Measurements from ENCODE around the gene CBX6.

The CBX6 gene

GRCh38 chr22:38828191-38828590 lies 43.8 kb downstream of the CBX6 start:
- no peak for TF ChIP-seq FOXP2 (optimal IDR thresholded peaks at IDR 0.05; ENCODE audit: borderline replicate concordance, extremely low read depth, extremely low read length, insufficient read depth)
- peak; percentile 23 to 40; a peak in 1 of 4 replicates for TF ChIP-seq REST (IDR thresholded peaks at IDR 0.05; ENCODE audit: insufficient read depth in 1 of 2, low read depth in 2 of 2, low read length in 2 of 2)

GRCh38 chr22:38827510-38827909 lies 44.5 kb downstream of the CBX6 start:
- TF ChIP-seq REST (IDR thresholded peaks at IDR 0.05; ENCODE audit: insufficient read depth in 1 of 2, low read depth in 2 of 2, low read length in 2 of 2) (no peak), FOXP2 (optimal IDR thresholded peaks at IDR 0.05; ENCODE audit: borderline replicate concordance, extremely low read depth, extremely low read length, insufficient read depth) (no peak), TAF1 (IDR thresholded peaks at IDR 0.05; ENCODE audit: borderline replicate concordance, insufficient read depth, low read length) (no peak), SIN3A (IDR thresholded peaks at IDR 0.05; ENCODE audit: borderline replicate concordance, insufficient read depth, low read length) (no peak), POLR2AphosphoS5 (IDR thresholded peaks at IDR 0.05; ENCODE audit: low read depth, low read length) (no peak)

GRCh38 chr22:38826801-38827200 lies 45.2 kb downstream of the CBX6 start:
- TF ChIP-seq POLR2AphosphoS5 (IDR thresholded peaks at IDR 0.05; ENCODE audit: low read depth, low read length), result no peak
- no peak for TF ChIP-seq TAF1 (IDR thresholded peaks at IDR 0.05; ENCODE audit: borderline replicate concordance, insufficient read depth, low read length)
- no peak for TF ChIP-seq REST (IDR thresholded peaks at IDR 0.05; ENCODE audit: insufficient read depth in 1 of 2, low read depth in 2 of 2, low read length in 2 of 2)
- TF ChIP-seq SIN3A (IDR thresholded peaks at IDR 0.05; ENCODE audit: borderline replicate concordance, insufficient read depth, low read length), result no peak
- no peak for TF ChIP-seq FOXP2 (optimal IDR thresholded peaks at IDR 0.05; ENCODE audit: borderline replicate concordance, extremely low read depth, extremely low read length, insufficient read depth)

GRCh38 chr22:38826386-38826785 lies 45.6 kb downstream of the CBX6 start:
- TF ChIP-seq REST (IDR thresholded peaks at IDR 0.05; ENCODE audit: insufficient read depth in 1 of 2, low read depth in 2 of 2, low read length in 2 of 2) (no peak), TAF1 (IDR thresholded peaks at IDR 0.05; ENCODE audit: borderline replicate concordance, insufficient read depth, low read length) (no peak), SIN3A (IDR thresholded peaks at IDR 0.05; ENCODE audit: borderline replicate concordance, insufficient read depth, low read length) (no peak), POLR2AphosphoS5 (IDR thresholded peaks at IDR 0.05; ENCODE audit: low read depth, low read length) (no peak), FOXP2 (optimal IDR thresholded peaks at IDR 0.05; ENCODE audit: borderline replicate concordance, extremely low read depth, extremely low read length, insufficient read depth) (no peak)

GRCh38 chr22:38824585-38824984 lies 47.4 kb downstream of the CBX6 start:
- TF ChIP-seq POLR2AphosphoS5 (IDR thresholded peaks at IDR 0.05; ENCODE audit: low read depth, low read length) (no peak), REST (IDR thresholded peaks at IDR 0.05; ENCODE audit: insufficient read depth in 1 of 2, low read depth in 2 of 2, low read length in 2 of 2) (peak; percentile 99), FOXP2 (optimal IDR thresholded peaks at IDR 0.05; ENCODE audit: borderline replicate concordance, extremely low read depth, extremely low read length, insufficient read depth) (no peak), TAF1 (IDR thresholded peaks at IDR 0.05; ENCODE audit: borderline replicate concordance, insufficient read depth, low read length) (no peak)

Data from PFSK-1 (cell line).